Suprapubic skin (tissue), 4 donors: ENCODE measurements around the gene ZBTB42. TPM values are rescaled to one million over a fixed set of nuclear protein-coding genes. Genes with fewer than 3 reads are reported as not detected.
A peak's percentile ranks its signal among the peaks of the same experiment; 100 is the strongest.
"Not testable (repeated sequence)": the region's sequence is repeated elsewhere in the genome, so short reads cannot be mapped to it uniquely, and the experiment has no call there.

ENCODE experiments used
- DNase-seq, 2 donors: peaks; one replicate each; pipeline ENCODE4 v3.0.0-alpha.2; 2019; ENCODE audit warnings: low spot score in 2 of 2
- H3K27ac ChIP-seq: fragments of 200-600 bp; sonication (generic); one replicate; pipeline ENCODE4 v1.5.1; 2019
- H3K27me3 ChIP-seq: fragments of 200-600 bp; sonication (generic); one replicate; pipeline ENCODE4 v1.5.1; 2019
- H3K36me3 ChIP-seq: fragments of 200-600 bp; sonication (generic); one replicate; pipeline ENCODE4 v1.5.1; 2019
- H3K4me1 ChIP-seq: fragments of 200-600 bp; sonication (generic); one replicate; pipeline ENCODE4 v1.5.1; 2019
- H3K4me3 ChIP-seq: fragments of 200-600 bp; sonication (generic); one replicate; pipeline ENCODE4 v1.5.1; 2019; ENCODE audit warnings: mild to moderate bottlenecking
- H3K9me3 ChIP-seq: fragments of 200-600 bp; sonication (generic); one replicate; pipeline ENCODE4 v1.5.1; 2019
- CTCF ChIP-seq, 2 donors: fragments of 200-600 bp in 1 of 2; fragments of 450-650 bp in 1 of 2; sonication (generic) in 1 of 2; IDR thresholded peaks; one replicate each; pipeline ENCODE4 v1.5.1; 2016 to 2019; ENCODE audit warnings: antibody characterized with exemption in 2 of 2, mild to moderate bottlenecking in 1 of 2, moderate library complexity in 1 of 2
- EP300 ChIP-seq: sonication (generic); formaldehyde crosslinking; IDR thresholded peaks from one replicate; pipeline ENCODE4 v1.6.1; 2017; ENCODE audit warnings: antibody characterized with exemption
- POLR2A ChIP-seq, 2 donors: fragments of 450-650 bp; IDR thresholded peaks; one replicate each; pipeline ENCODE4 v1.6.1; 2017; ENCODE audit warnings: antibody characterized with exemption in 2 of 2, mild to moderate bottlenecking in 2 of 2, moderate library complexity in 2 of 2
- POLR2AphosphoS5 ChIP-seq, 3 donors: sonication (generic); formaldehyde crosslinking; IDR thresholded peaks; one replicate each; pipeline ENCODE4 v1.6.1; 2017; ENCODE audit warnings: antibody characterized with exemption in 3 of 3
- WGBS: methylation state at CpG from one replicate; pipeline ENCODE4 v1.1.5; 2018; 5-methylcytosine and 5-hydroxymethylcytosine counted together
- total RNA-seq, 4 donors: library from RNA; depleted of rRNA; stranded (reverse); fragments of >200 nt; gene quantifications; one replicate each; pipeline ENCODE4 v1.1.0, GENCODE V29; 2016

The ZBTB42 gene
- total RNA-seq, 4 donors from 2014 or later: 3.7 to 9.8 (median 7.8) TPM

GRCh38 chr14:104808456-104808855, 7.6 kb downstream of the ZBTB42 start:
- no peaks in the 10 kb centered on the region for H3K27me3 ChIP-seq
- H3K4me1 ChIP-seq: no peaks in the 10 kb centered on the region
- WGBS: 90% methylated on average over 2 of the region's 6 CpGs
- DNase-seq: no peak
- TF ChIP-seq POLR2AphosphoS5 (IDR thresholded peaks at IDR 0.05): no peak
- no peaks in the 10 kb centered on the region for H3K36me3 ChIP-seq
- no peak overlapping the region for H3K27ac ChIP-seq
- H3K9me3 ChIP-seq: no peaks in the 10 kb centered on the region
- H3K4me3 ChIP-seq: no peak overlapping the region

GRCh38 chr14:104810316-104810715, 9.4 kb downstream of the ZBTB42 start:
- DNase-seq: no peak
- H3K9me3 ChIP-seq: no peaks in the 10 kb centered on the region
- no peak overlapping the region for H3K4me3 ChIP-seq
- H3K27me3 ChIP-seq: no peaks in the 10 kb centered on the region
- peaks cover 13% of the 10 kb centered on the region for H3K4me1 ChIP-seq
- WGBS: 91% methylated on average over 11 of the region's 11 CpGs
- no peak for TF ChIP-seq POLR2A (IDR thresholded peaks at IDR 0.05)
- TF ChIP-seq POLR2AphosphoS5 (IDR thresholded peaks at IDR 0.05): no peak
- H3K27ac ChIP-seq: no peak overlapping the region
- H3K36me3 ChIP-seq: no peaks in the 10 kb centered on the region

GRCh38 chr14:104813286-104813685, 12.4 kb downstream of the ZBTB42 start:
- H3K4me3 ChIP-seq: no peak overlapping the region
- H3K27ac ChIP-seq: no peak overlapping the region
- DNase-seq: no peak
- no peaks in the 10 kb centered on the region for H3K36me3 ChIP-seq
- H3K27me3 ChIP-seq: no peaks in the 10 kb centered on the region
- TF ChIP-seq CTCF (IDR thresholded peaks at IDR 0.05) (no peak), POLR2A (IDR thresholded peaks at IDR 0.05) (no peak), EP300 (no peak), POLR2AphosphoS5 (IDR thresholded peaks at IDR 0.05) (no peak)
- WGBS: 76% methylated on average over 7 of the region's 7 CpGs
- H3K4me1 ChIP-seq: peaks cover 25% of the 10 kb centered on the region
- H3K9me3 ChIP-seq: no peaks in the 10 kb centered on the region

GRCh38 chr14:104814701-104815100, 13.8 kb downstream of the ZBTB42 start:
- not testable (repeated sequence) for H3K27me3 ChIP-seq, H3K9me3 ChIP-seq, DNase-seq, H3K36me3 ChIP-seq, H3K27ac ChIP-seq
- Histone ChIP-seq H3K4me3 (peak overlapping the region; percentile 70), H3K4me1 (peaks cover 25% of the 10 kb centered on the region)
- 75% methylated on average over 15 of the region's 15 CpGs for WGBS

- WGBS: 1% methylated on average over 7 of the region's 8 CpGs
- Histone ChIP-seq H3K27ac (peak overlapping the region; percentile 87), H3K4me1 (peaks cover 32% of the 10 kb centered on the region)
Observed at GRCh38 chr14:104816616-104816884, 15.6 kb downstream of the ZBTB42 start.

GRCh38 chr14:104817930-104818713, 17.2 kb downstream of the ZBTB42 start:
- no peaks in the 10 kb centered on the region for H3K9me3 ChIP-seq
- H3K36me3 ChIP-seq: no peaks in the 10 kb centered on the region
- no peak overlapping the region for H3K27ac ChIP-seq
- H3K4me3 ChIP-seq: no peak overlapping the region
- no peaks in the 10 kb centered on the region for H3K27me3 ChIP-seq
- peak in 1 of 2 donors; percentile 31 for DNase-seq
- peaks cover 32% of the 10 kb centered on the region for H3K4me1 ChIP-seq
- no peak for TF ChIP-seq POLR2AphosphoS5 (IDR thresholded peaks at IDR 0.05)
- no peak for TF ChIP-seq EP300
- no peak for TF ChIP-seq CTCF (IDR thresholded peaks at IDR 0.05)
- no peak for TF ChIP-seq POLR2A (IDR thresholded peaks at IDR 0.05)
- WGBS: 93% methylated on average over 8 of the region's 8 CpGs

More at GRCh38 chr14:104816616-104816884, 15.6 kb downstream of the ZBTB42 start:
- H3K9me3 ChIP-seq: no peaks in the 10 kb centered on the region
- no peaks in the 10 kb centered on the region for H3K27me3 ChIP-seq
- TF ChIP-seq POLR2AphosphoS5 (IDR thresholded peaks at IDR 0.05) (no peak), POLR2A (IDR thresholded peaks at IDR 0.05) (no peak), EP300 (no peak)
- H3K36me3 ChIP-seq: no peaks in the 10 kb centered on the region
- no peak for DNase-seq
- peak overlapping the region; percentile 70 for H3K4me3 ChIP-seq

GRCh38 chr14:104818714-104819161, 17.8 kb downstream of the ZBTB42 start:
- Histone ChIP-seq H3K36me3 (no peaks in the 10 kb centered on the region), H3K27me3 (no peaks in the 10 kb centered on the region), H3K27ac (no peak overlapping the region), H3K4me1 (peaks cover 32% of the 10 kb centered on the region), H3K9me3 (no peaks in the 10 kb centered on the region), H3K4me3 (no peak overlapping the region)
- WGBS: 100% methylated on average over 4 of the region's 9 CpGs
- TF ChIP-seq EP300 (no peak), CTCF (IDR thresholded peaks at IDR 0.05) (no peak), POLR2A (IDR thresholded peaks at IDR 0.05) (no peak), POLR2AphosphoS5 (IDR thresholded peaks at IDR 0.05) (no peak)
- peak in 1 of 2 donors; percentile 54 for DNase-seq
